Endothelial cell of umbilical vein (primary cell): Measurements from ENCODE around the gene LCN9. TPM values are rescaled to one million over a fixed set of nuclear protein-coding genes. Genes with fewer than 3 reads are reported as not detected.

Experiments
- BruUV-seq: library from RNA; stranded (reverse); fragments of 400-500 nt; replicated peaks from 2 replicates; lab custom pipeline; 2021; lab: Mats Ljungman, UMichigan
- CTCF ChIA-PET: fragments of 300-600, 350-600 bp; sonication (Branson Sonifier 250); formaldehyde crosslinking; loops from one replicate; lab custom pipeline; 2021; ENCODE audit warnings: antibody characterized with exemption, inconsistent platforms; lab: Charles Lee
- POLR2A ChIA-PET: fragments of 300-600, 350-600 bp; sonication (Branson Sonifier 250); formaldehyde crosslinking; loops from one replicate; lab custom pipeline; 2021; ENCODE audit warnings: antibody characterized with exemption, inconsistent platforms; lab: Charles Lee
- DNase-seq: peaks from one replicate; pipeline ENCODE4 v3.0.0-alpha.2; 2011; ENCODE audit warnings: low read depth, low spot score
- FAIRE-seq: peaks from 2 replicates; lab custom pipeline; 2011; peaks lifted over from hg19 to GRCh38; lab: Jason Lieb, UNC
- H2AFZ ChIP-seq: 2 replicates; pipeline ENCODE4 v1.6.0; 2012; ENCODE audit warnings: low read depth, low read length, control low read depth, inconsistent platforms
- H3K27ac ChIP-seq: 2 replicates; pipeline ENCODE4 v1.5.1; 2011; ENCODE audit warnings: low read depth, mild to moderate bottlenecking, control low read depth, low read length, moderate library complexity; ENCODE audit not compliant: insufficient read depth
- H3K27me3 ChIP-seq, 2 experiments: 2 replicates each; pipeline versions ENCODE4 v1.6.0 to v1.6.1; 2011; ENCODE audit warnings: low read length in 2 of 2, mixed read lengths in 1 of 2; ENCODE audit not compliant: control insufficient read depth in 2 of 2, insufficient read depth in 2 of 2
- H3K36me3 ChIP-seq, 2 experiments: 2 replicates in 1 of 2; 3 replicates in 1 of 2; pipeline ENCODE4 v1.5.1; 2011; ENCODE audit warnings: low read length in 2 of 2, mild to moderate bottlenecking in 1 of 2, moderate library complexity in 1 of 2; ENCODE audit not compliant: control insufficient read depth in 2 of 2, insufficient read depth in 2 of 2; ENCODE audit errors: extremely low read depth in 1 of 2
- H3K4me1 ChIP-seq: 3 replicates; pipeline ENCODE4 v1.5.1; 2011; ENCODE audit warnings: mild to moderate bottlenecking, low read length; ENCODE audit not compliant: control insufficient read depth, insufficient read depth; ENCODE audit errors: extremely low read depth
- H3K4me2 ChIP-seq: 2 replicates; pipeline ENCODE4 v1.6.1; 2011; ENCODE audit warnings: low read length, control low read depth, mixed read lengths; ENCODE audit not compliant: insufficient read depth
- H3K4me3 ChIP-seq, 3 experiments: fragments of 200-600 bp in 1 of 3; sonication (generic), shearing (Covaris generic) in 1 of 3; replicated peaks in 1 of 3; 2 replicates each; pipeline ENCODE4 v1.5.1; 2011 to 2016; ENCODE audit warnings: control low read depth in 3 of 3, low read length in 3 of 3, mild to moderate bottlenecking in 2 of 3, inconsistent platforms in 1 of 3, low read depth in 1 of 3, moderate library complexity in 1 of 3; ENCODE audit not compliant: insufficient read depth in 1 of 3
- H3K79me2 ChIP-seq: 2 replicates; pipeline ENCODE4 v1.6.0; 2012; ENCODE audit warnings: low read length, inconsistent platforms; ENCODE audit not compliant: control insufficient read depth, insufficient read depth
- H3K9ac ChIP-seq: replicated peaks from 2 replicates; pipeline ENCODE3; 2011; ENCODE audit warnings: low read length, control low read depth; ENCODE audit not compliant: insufficient read depth; ENCODE audit errors: extremely low read depth
- H3K9me1 ChIP-seq: replicated peaks from 3 replicates; pipeline ENCODE4 v1.6.0; 2011; ENCODE audit warnings: mild to moderate bottlenecking, low read length; ENCODE audit not compliant: control insufficient read depth, insufficient read depth; ENCODE audit errors: extremely low read depth
- H3K9me3 ChIP-seq: replicated peaks from 2 replicates; pipeline ENCODE4 v1.5.1; 2012; ENCODE audit warnings: low read length, inconsistent platforms; ENCODE audit not compliant: control insufficient read depth, insufficient read depth
- H4K20me1 ChIP-seq: replicated peaks from 2 replicates; pipeline ENCODE3; 2011; ENCODE audit warnings: mild to moderate bottlenecking, low read length; ENCODE audit not compliant: control insufficient read depth, insufficient read depth; ENCODE audit errors: extremely low read depth
- EZH2 ChIP-seq: IDR thresholded peaks from 2 replicates; pipeline ENCODE4 v1.6.1; 2012; ENCODE audit warnings: borderline replicate concordance, low read depth, mild to moderate bottlenecking, moderate library complexity, low read length, inconsistent platforms; ENCODE audit not compliant: severe bottlenecking
- FOS ChIP-seq: IDR thresholded peaks from 2 replicates; pipeline ENCODE4 v1.6.1; 2011; ENCODE audit warnings: mild to moderate bottlenecking, low read length, moderate library complexity, borderline replicate concordance; ENCODE audit not compliant: insufficient read depth
- GATA2 ChIP-seq: IDR thresholded peaks from 2 replicates; pipeline ENCODE4 v1.7.0; 2011; ENCODE audit warnings: low read depth, mild to moderate bottlenecking, moderate library complexity, mixed read lengths, low read length; ENCODE audit not compliant: insufficient read length, insufficient read depth
- JUN ChIP-seq: IDR thresholded peaks from 2 replicates; pipeline ENCODE4 v1.6.1; 2011; ENCODE audit warnings: borderline replicate concordance, low read depth; ENCODE audit not compliant: insufficient read length, insufficient read depth
- MAX ChIP-seq: IDR thresholded peaks from 2 replicates; pipeline ENCODE4 v1.6.1; 2011; ENCODE audit not compliant: insufficient read depth, insufficient read length
- MYC ChIP-seq: IDR thresholded peaks from one replicate; pipeline ENCODE4 v1.6.1; 2011; ENCODE audit warnings: mild to moderate bottlenecking, low read depth, low read length
- POLR2A ChIP-seq: IDR thresholded peaks from 2 replicates; pipeline ENCODE4 v1.6.1; 2012; ENCODE audit warnings: low read depth, mild to moderate bottlenecking, control low read depth, low read length
- POLR2AphosphoS5 ChIP-seq: IDR thresholded peaks from 2 replicates; pipeline ENCODE4 v1.6.1; 2012; ENCODE audit warnings: low read depth, mild to moderate bottlenecking, control low read depth, low read length, moderate library complexity; ENCODE audit not compliant: insufficient read depth
- dilution Hi-C: fragments of 300-500 bp; cut with MboI; formaldehyde crosslinking; loops from one replicate; pipeline ENCODE4 v1.15.0; 2019; ENCODE audit warnings: low sequenced_read_pairs; ENCODE audit not compliant: extremely low pct_ligation_motif_present
- intact Hi-C: fragments of 100-400 bp; cut with micrococcal nuclease; formaldehyde crosslinking; loops from one replicate; pipeline ENCODE4 v1.10.0; 2022
- polyA plus RNA-seq, 4 experiments: library from polyadenylated mRNA; depleted of rRNA in 3 of 4; stranded (reverse) in 3 of 4; unstranded in 1 of 4; fragments of >200 nt; gene quantifications; 2 replicates each; pipeline versions ENCODE4 v1.2.1 to v1.2.3, GENCODE V29; 2011 to 2012; ENCODE audit warnings: missing spikeins in 1 of 4
- total RNA-seq: library from RNA; stranded (reverse); gene quantifications from 2 replicates; pipeline ENCODE4 v1.2.3, GENCODE V29; 2021
- TF ChIP-seq, protein P1 (sequence below), 2 donors: IDR thresholded peaks; 1 replicate in 1 of 2; 2 replicates in 1 of 2; pipeline ENCODE4 v1.5.1; 2011; ENCODE audit warnings: low read length in 2 of 2, mild to moderate bottlenecking in 2 of 2, moderate library complexity in 2 of 2, control low read depth in 1 of 2, inconsistent platforms in 1 of 2, low read depth in 1 of 2; ENCODE audit not compliant: insufficient read depth in 1 of 2; ENCODE audit errors: extremely low read depth in 1 of 2

LCN9 gene
- total and polyA plus RNA-seq, 2 donors (not counting 3 experiments of a cell fraction or from before 2014, with no cell fraction given): not detected

DNA sequence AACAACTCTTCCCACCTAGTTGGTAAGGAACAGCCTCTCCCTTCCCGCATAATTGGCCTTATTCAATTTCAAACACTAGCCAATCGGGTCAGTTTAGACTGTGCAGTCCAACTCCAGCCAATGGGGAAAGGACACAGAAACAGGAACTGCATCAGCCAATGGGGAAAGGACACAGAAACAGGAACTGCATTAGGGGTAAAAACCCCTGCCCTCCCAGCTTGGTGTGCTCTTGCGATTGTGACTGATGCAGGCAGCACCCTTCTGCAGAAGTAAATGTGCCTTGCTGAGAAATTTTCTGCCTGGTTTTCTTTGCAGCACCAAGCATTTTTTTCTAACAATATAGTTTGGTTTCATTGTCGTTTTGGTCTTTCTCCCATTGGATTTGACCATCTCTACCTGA is 15.2 kb upstream of the LCN9 start:
- intact Hi-C loops (no loop called here), dilution Hi-C loops (no loop called here)
- DNase-seq: no peak
- no peaks in the 10 kb centered on the region for H3K27me3 ChIP-seq
- no peaks in the 10 kb centered on the region for H3K9me1 ChIP-seq
- no peak overlapping the region for H3K27ac ChIP-seq
- TF ChIP-seq, protein P1, sequence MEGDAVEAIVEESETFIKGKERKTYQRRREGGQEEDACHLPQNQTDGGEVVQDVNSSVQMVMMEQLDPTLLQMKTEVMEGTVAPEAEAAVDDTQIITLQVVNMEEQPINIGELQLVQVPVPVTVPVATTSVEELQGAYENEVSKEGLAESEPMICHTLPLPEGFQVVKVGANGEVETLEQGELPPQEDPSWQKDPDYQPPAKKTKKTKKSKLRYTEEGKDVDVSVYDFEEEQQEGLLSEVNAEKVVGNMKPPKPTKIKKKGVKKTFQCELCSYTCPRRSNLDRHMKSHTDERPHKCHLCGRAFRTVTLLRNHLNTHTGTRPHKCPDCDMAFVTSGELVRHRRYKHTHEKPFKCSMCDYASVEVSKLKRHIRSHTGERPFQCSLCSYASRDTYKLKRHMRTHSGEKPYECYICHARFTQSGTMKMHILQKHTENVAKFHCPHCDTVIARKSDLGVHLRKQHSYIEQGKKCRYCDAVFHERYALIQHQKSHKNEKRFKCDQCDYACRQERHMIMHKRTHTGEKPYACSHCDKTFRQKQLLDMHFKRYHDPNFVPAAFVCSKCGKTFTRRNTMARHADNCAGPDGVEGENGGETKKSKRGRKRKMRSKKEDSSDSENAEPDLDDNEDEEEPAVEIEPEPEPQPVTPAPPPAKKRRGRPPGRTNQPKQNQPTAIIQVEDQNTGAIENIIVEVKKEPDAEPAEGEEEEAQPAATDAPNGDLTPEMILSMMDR (IDR thresholded peaks at IDR 0.05; ENCODE audit: extremely low read depth in 1 of 2, insufficient read depth in 1 of 2, low read depth in 1 of 2, low read length in 2 of 2): no peak
- TF ChIP-seq MAX: no peak
- TF ChIP-seq EZH2: no peak
- TF ChIP-seq POLR2A: no peak
- TF ChIP-seq JUN: no peak
- TF ChIP-seq FOS: no peak
- no peak for TF ChIP-seq POLR2AphosphoS5
- TF ChIP-seq MYC: no peak
- TF ChIP-seq GATA2: no peak
- H3K36me3 ChIP-seq: no peaks in the 10 kb centered on the region
- H3K9me3 ChIP-seq: no peaks in the 10 kb centered on the region
- POLR2A ChIA-PET: no interaction called here
- no peak overlapping the region for H3K9ac ChIP-seq
- H3K4me1 ChIP-seq: no peaks in the 10 kb centered on the region
- no peak overlapping the region for H3K4me3 ChIP-seq
- no peak for FAIRE-seq
- BruUV-seq: no TSS peak
- H4K20me1 ChIP-seq: no peaks in the 10 kb centered on the region
- H2AFZ ChIP-seq: no peak overlapping the region
- CTCF ChIA-PET: no interaction called here
- no peaks in the 10 kb centered on the region for H3K79me2 ChIP-seq
- H3K4me2 ChIP-seq: no peak overlapping the region
